ENCODE results near the gene STAT5A. TPM values are rescaled to one million over a fixed set of nuclear protein-coding genes. Genes with fewer than 3 reads are reported as not detected.

The STAT5A gene
- total and polyA plus RNA-seq, 12 donors: 8.2 to 28.5 (median 15.3) TPM

- Histone ChIP-seq H3K4me3 (no peak overlapping the region), H3K27me3 (no peaks in the 10 kb centered on the region), H3K27ac (no peak overlapping the region), H3K9me3 (no peaks in the 10 kb centered on the region), H3K36me3 (no peaks in the 10 kb centered on the region), H3K4me1 (peaks cover 5 to 24% (median 20%) of the 10 kb centered on the region in 9 donors)
- DNase-seq (no peak), ATAC-seq (no peak)
- intact Hi-C loops (cut with DNase I): loop anchor here in 3 of 10 donors (5.0 to 10.0 kb wide), 2 partner anchors 59 to 96 kb away; partner anchors contain the start of gene HCRT (in 1 of the 3)
- WGBS, 2 donors: 87 to 88% methylated on average over 7 of the region's 7 CpGs
- TF ChIP-seq, protein P1, sequence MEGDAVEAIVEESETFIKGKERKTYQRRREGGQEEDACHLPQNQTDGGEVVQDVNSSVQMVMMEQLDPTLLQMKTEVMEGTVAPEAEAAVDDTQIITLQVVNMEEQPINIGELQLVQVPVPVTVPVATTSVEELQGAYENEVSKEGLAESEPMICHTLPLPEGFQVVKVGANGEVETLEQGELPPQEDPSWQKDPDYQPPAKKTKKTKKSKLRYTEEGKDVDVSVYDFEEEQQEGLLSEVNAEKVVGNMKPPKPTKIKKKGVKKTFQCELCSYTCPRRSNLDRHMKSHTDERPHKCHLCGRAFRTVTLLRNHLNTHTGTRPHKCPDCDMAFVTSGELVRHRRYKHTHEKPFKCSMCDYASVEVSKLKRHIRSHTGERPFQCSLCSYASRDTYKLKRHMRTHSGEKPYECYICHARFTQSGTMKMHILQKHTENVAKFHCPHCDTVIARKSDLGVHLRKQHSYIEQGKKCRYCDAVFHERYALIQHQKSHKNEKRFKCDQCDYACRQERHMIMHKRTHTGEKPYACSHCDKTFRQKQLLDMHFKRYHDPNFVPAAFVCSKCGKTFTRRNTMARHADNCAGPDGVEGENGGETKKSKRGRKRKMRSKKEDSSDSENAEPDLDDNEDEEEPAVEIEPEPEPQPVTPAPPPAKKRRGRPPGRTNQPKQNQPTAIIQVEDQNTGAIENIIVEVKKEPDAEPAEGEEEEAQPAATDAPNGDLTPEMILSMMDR (IDR thresholded peaks at IDR 0.05): no peak
Observed at GRCh38 chr17:42283241-42284023, 4.9 kb upstream of the STAT5A start.

DNA sequence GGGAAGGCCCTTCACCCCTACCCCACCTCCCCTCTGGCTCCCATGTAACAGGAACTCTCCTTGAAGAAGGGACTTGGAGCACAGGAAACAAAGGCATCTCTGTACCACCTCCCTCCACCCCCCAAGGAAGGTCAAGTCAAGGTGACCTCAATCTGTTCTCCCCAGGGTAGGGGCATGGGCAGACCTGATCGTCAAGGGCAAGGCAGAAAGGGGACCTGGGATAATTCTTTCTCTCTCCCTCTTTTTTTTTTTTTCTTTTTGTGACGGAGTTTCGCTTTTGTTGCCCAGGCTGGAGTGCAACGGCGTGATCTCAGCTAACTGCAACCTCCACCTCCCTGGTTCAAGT, 4.3 kb upstream of the STAT5A start:
- Histone ChIP-seq H3K4me1 (peaks cover 9 to 29% (median 24%) of the 10 kb centered on the region in 9 donors), H3K27ac (no peak overlapping the region), H3K27me3 (no peaks in the 10 kb centered on the region), H3K36me3 (no peaks in the 10 kb centered on the region), H3K9me3 (no peaks in the 10 kb centered on the region), H3K4me3 (no peak overlapping the region)
- intact Hi-C loops (cut with DNase I): loop anchor here in 3 of 10 donors (5.0 to 10.0 kb wide), 2 partner anchors 59 to 97 kb away; partner anchors contain the start of gene HCRT (in 1 of the 3)
- DNase-seq (no peak), ATAC-seq (no peak)
- WGBS, 2 donors: 94 to 95% methylated on average over 5 of the region's 5 CpGs
- TF ChIP-seq, protein P1 (IDR thresholded peaks at IDR 0.05): no peak

- peaks cover 11 to 35% (median 28%) of the 10 kb centered on the region in 9 donors for H3K4me1 ChIP-seq
- no peaks in the 10 kb centered on the region for H3K36me3 ChIP-seq
- DNase-seq (no peak), ATAC-seq (no peak)
- intact Hi-C loops (cut with DNase I): loop anchor here in 3 of 10 donors (5.0 to 10.0 kb wide), 2 partner anchors 60 to 97 kb away; partner anchors contain the start of gene HCRT (in 1 of the 3)
- TF ChIP-seq, protein P1 (IDR thresholded peaks at IDR 0.05): no peak
- no peak overlapping the region for H3K4me3 ChIP-seq
- H3K27ac ChIP-seq: no peak overlapping the region
- WGBS, 2 donors: 96 to 98% methylated on average over 7 of the region's 7 CpGs
- no peaks in the 10 kb centered on the region for H3K27me3 ChIP-seq
- H3K9me3 ChIP-seq: no peaks in the 10 kb centered on the region
Observed at GRCh38 chr17:42284566-42284965, 3.7 kb upstream of the STAT5A start.

DNA sequence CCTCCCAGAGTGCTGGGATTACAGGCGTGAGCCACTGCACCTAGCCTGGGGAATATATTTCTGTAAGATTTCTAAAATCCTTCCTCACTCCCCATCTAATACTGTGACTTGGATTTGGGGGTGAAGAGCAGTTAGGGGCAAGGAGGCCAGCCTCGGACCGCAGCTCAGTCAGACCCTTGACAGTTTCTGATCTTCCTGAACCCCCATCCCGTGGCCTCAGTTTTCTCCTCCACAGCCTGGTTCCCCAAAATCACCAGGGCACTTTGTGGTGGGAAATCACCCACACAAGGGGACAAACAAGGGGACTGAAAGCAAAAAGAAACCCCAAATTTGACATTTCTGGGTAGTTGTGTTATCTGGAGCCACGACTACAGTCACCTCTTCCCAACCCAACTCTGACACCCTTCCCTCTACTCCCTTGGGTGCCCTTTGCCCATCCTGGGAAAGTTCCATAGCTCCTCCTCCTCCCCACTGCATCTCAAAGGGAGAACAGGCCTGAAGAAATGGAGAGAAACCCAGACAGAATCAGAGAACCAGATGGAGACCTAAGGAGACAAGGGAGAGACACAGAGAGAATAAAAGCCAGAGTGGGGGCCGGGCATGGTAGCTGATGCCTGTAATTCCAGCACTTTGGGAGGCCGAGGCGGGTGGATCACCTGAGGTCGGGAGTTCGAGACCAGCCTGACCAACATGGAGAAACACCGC, 2.8 kb upstream of the STAT5A start:
- Histone ChIP-seq H3K27ac (peak overlapping the region in 1 of 10 donors; percentile 95), H3K27me3 (no peaks in the 10 kb centered on the region), H3K4me1 (peaks cover 11 to 41% (median 30%) of the 10 kb centered on the region in 9 donors), H3K36me3 (peaks cover 0 to 6% (median 0%) of the 10 kb centered on the region in 9 donors), H3K9me3 (no peaks in the 10 kb centered on the region), H3K4me3 (no peak overlapping the region)
- 95 to 96% methylated on average over 11 of the region's 11 CpGs for WGBS, 2 donors
- intact Hi-C loops (cut with DNase I): loop anchor here in 2 of 10 donors (10.0 kb wide), 1 partner anchor 61 kb away; no protein-coding TSS in a partner anchor
- no peak for DNase-seq
- TF ChIP-seq, protein P1 (IDR thresholded peaks at IDR 0.05): no peak
- no peak for ATAC-seq
